Esophagus squamous epithelium (tissue), 5 donors: ENCODE measurements around the gene PGAP3. TPM values are rescaled to one million over a fixed set of nuclear protein-coding genes. Genes with fewer than 3 reads are reported as not detected.

Experiments used
- DNase-seq: peaks from one replicate; lab custom pipeline; 2025; lab: John Stamatoyannopoulos, UW
- H3K27ac ChIP-seq, 4 donors: fragments of 200-600 bp; sonication (generic); one replicate each; pipeline ENCODE4 v1.5.1; 2016 to 2019; ENCODE audit warnings: mild to moderate bottlenecking in 1 of 4
- H3K27me3 ChIP-seq, 4 donors: fragments of 200-600 bp; sonication (generic); 1 replicate in 3 of 4; 2 replicates in 1 of 4; pipeline versions ENCODE4 v1.5.1 to v1.6.0; 2017 to 2021; ENCODE audit warnings: antibody characterized with exemption in 1 of 4
- H3K36me3 ChIP-seq, 3 donors: fragments of 200-600 bp; sonication (generic); one replicate each; pipeline ENCODE4 v1.5.1; 2016 to 2019
- H3K4me1 ChIP-seq, 3 donors: fragments of 200-600 bp; sonication (generic); one replicate each; pipeline ENCODE4 v1.5.1; 2017 to 2019
- H3K4me3 ChIP-seq, 4 donors: fragments of 200-600 bp; sonication (generic); 1 replicate in 3 of 4; 2 replicates in 1 of 4; pipeline ENCODE4 v1.5.1; 2016 to 2019; ENCODE audit warnings: mild to moderate bottlenecking in 2 of 4, moderate library complexity in 1 of 4
- H3K9me3 ChIP-seq, 3 donors: fragments of 200-600 bp; sonication (generic); one replicate each; pipeline ENCODE4 v1.5.1; 2016 to 2019
- POLR2A ChIP-seq, 4 donors: fragments of 450-650 bp; IDR thresholded peaks; one replicate each; pipeline ENCODE4 v1.6.1; 2017; ENCODE audit warnings: antibody characterized with exemption in 4 of 4, mild to moderate bottlenecking in 4 of 4, moderate library complexity in 3 of 4
- WGBS, 2 donors: methylation state at CpG; one replicate each; pipeline ENCODE4 v1.1.5; 2018; 5-methylcytosine and 5-hydroxymethylcytosine counted together
- intact Hi-C: fragments of 100-400 bp; cut with DNase I; formaldehyde crosslinking; loops from one replicate; pipeline ENCODE4 v1.15.0; 2022
- total RNA-seq, 4 donors: library from RNA; depleted of rRNA; stranded (reverse); fragments of >200 nt; gene quantifications; one replicate each; pipeline ENCODE4 v1.1.0, GENCODE V29; 2016
- TF ChIP-seq, protein P1 (sequence below), 6 experiments: fragments of 450-650 bp in 4 of 6; fragments of 200-600 bp in 2 of 6; sonication (generic) in 2 of 6; IDR thresholded peaks; one replicate each; pipeline ENCODE4 v1.5.1; 2016 to 2019; ENCODE audit warnings: antibody characterized with exemption in 6 of 6, mild to moderate bottlenecking in 4 of 6, moderate library complexity in 4 of 6
- donor health status: DM: yes; HTN: yes; CAD: no.

The PGAP3 gene
- total RNA-seq, 4 donors from 2014 or later, result 10.7 to 34.2 (median 19.2) TPM

DNA sequence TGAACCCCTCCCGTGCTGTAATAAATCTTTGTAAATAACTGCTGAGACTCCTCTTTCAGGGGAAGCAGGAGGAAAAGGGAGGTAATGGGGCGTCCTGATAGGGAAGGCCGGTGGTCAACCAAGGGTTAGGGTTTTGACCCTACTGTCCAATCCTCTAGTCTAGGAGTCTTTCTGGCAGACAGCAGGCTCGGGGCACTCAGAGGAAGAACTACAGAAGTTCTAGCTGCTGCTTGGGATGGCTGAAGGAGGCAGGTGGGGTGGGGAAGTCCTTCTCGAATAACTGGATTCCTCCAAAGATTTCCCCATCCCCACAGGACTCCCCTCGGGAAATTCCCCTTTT, 51.3 kb downstream of the PGAP3 start:
- Histone ChIP-seq H3K27ac (peak overlapping the region; percentile 88 to 96 (median 94)), H3K36me3 (peaks cover 0 to 17% (median 0%) of the 10 kb centered on the region in 3 donors), H3K9me3 (no peaks in the 10 kb centered on the region), H3K4me1 (peaks cover 32 to 77% (median 40%) of the 10 kb centered on the region in 3 donors), H3K27me3 (peaks cover 0 to 8% (median 0%) of the 10 kb centered on the region in 4 donors), H3K4me3 (peak overlapping the region; percentile 76 to 93 (median 82))
- TF ChIP-seq, protein P1, sequence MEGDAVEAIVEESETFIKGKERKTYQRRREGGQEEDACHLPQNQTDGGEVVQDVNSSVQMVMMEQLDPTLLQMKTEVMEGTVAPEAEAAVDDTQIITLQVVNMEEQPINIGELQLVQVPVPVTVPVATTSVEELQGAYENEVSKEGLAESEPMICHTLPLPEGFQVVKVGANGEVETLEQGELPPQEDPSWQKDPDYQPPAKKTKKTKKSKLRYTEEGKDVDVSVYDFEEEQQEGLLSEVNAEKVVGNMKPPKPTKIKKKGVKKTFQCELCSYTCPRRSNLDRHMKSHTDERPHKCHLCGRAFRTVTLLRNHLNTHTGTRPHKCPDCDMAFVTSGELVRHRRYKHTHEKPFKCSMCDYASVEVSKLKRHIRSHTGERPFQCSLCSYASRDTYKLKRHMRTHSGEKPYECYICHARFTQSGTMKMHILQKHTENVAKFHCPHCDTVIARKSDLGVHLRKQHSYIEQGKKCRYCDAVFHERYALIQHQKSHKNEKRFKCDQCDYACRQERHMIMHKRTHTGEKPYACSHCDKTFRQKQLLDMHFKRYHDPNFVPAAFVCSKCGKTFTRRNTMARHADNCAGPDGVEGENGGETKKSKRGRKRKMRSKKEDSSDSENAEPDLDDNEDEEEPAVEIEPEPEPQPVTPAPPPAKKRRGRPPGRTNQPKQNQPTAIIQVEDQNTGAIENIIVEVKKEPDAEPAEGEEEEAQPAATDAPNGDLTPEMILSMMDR (IDR thresholded peaks at IDR 0.05), result no peak
- intact Hi-C loops, result no loop called here
- 0 to 30% methylated on average over 2 to 5 of the region's 6 CpGs for WGBS, 2 donors
- DNase-seq, result no peak

DNA sequence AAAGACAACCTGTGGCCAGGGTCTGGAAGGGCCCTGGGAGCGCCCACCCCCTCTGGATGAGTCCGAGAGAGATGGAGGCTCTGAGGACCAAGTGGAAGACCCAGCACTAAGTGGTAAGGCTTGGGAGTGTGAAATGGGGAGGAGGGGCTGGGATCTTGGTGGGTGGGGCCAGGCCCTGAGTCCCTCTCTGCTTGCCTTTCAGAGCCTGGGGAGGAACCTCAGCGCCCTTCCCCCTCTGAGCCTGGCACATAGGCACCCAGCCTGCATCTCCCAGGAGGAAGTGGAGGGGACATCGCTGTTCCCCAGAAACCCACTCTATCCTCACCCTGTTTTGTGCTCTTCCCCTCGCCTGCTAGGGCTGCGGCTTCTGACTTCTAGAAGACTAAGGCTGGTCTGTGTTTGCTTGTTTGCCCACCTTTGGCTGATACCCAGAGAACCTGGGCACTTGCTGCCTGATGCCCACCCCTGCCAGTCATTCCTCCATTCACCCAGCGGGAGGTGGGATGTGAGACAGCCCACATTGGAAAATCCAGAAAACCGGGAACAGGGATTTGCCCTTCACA, 52.2 kb downstream of the PGAP3 start:
- peaks cover 0 to 16% (median 0%) of the 10 kb centered on the region in 4 donors for H3K27me3 ChIP-seq
- peaks cover 0 to 12% (median 0%) of the 10 kb centered on the region in 3 donors for H3K36me3 ChIP-seq
- DNase-seq, result no peak
- 71 to 90% methylated on average over 3 to 6 of the region's 8 CpGs for WGBS, 2 donors
- H3K4me3 ChIP-seq, result no peak overlapping the region
- intact Hi-C loops, result no loop called here
- H3K27ac ChIP-seq, result peak overlapping the region in 1 of 4 donors; percentile 95
- TF ChIP-seq POLR2A (IDR thresholded peaks at IDR 0.05), result no peak
- TF ChIP-seq, protein P1 (IDR thresholded peaks at IDR 0.05), result no peak
- H3K4me1 ChIP-seq, result peaks cover 31 to 75% (median 38%) of the 10 kb centered on the region in 3 donors
- no peaks in the 10 kb centered on the region for H3K9me3 ChIP-seq

DNA sequence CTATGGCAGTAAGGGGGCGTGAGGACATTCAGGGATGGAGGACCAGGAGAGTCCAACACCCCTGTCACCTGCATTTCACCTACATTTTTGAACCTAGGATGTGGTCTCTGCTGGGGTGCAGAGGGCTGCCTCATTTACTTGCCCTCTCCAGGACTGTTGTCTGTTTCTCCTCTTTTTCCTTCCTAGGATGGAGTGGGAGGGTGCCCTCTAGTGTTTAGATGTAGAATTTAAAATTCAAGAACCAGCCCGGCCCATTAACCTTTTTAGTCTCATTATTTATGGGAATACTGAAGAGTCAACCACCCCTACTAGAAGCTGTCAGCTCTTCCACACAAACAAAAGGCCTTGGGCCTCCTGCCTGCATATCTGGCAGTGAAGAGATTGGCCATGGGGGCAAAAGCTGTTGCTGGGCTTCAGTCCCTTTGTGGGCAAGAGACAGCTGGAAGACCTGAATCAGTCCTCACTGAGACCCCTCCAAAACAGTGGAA, 53.4 kb downstream of the PGAP3 start:
- WGBS, 2 donors, result 11 to 56% methylated on average over 1 to 2 of the region's 2 CpGs
- H3K9me3 ChIP-seq, result no peaks in the 10 kb centered on the region
- intact Hi-C loops, result no loop called here
- DNase-seq, result no peak
- H3K36me3 ChIP-seq, result no peaks in the 10 kb centered on the region
- peaks cover 19 to 63% (median 25%) of the 10 kb centered on the region in 3 donors for H3K4me1 ChIP-seq
- H3K4me3 ChIP-seq, result no peak overlapping the region
- H3K27ac ChIP-seq, result no peak overlapping the region
- peaks cover 0 to 23% (median 0%) of the 10 kb centered on the region in 4 donors for H3K27me3 ChIP-seq
- no peak for TF ChIP-seq POLR2A (IDR thresholded peaks at IDR 0.05)
- TF ChIP-seq, protein P1 (IDR thresholded peaks at IDR 0.05), result peak; percentile 51 to 75 (median 68)

DNA sequence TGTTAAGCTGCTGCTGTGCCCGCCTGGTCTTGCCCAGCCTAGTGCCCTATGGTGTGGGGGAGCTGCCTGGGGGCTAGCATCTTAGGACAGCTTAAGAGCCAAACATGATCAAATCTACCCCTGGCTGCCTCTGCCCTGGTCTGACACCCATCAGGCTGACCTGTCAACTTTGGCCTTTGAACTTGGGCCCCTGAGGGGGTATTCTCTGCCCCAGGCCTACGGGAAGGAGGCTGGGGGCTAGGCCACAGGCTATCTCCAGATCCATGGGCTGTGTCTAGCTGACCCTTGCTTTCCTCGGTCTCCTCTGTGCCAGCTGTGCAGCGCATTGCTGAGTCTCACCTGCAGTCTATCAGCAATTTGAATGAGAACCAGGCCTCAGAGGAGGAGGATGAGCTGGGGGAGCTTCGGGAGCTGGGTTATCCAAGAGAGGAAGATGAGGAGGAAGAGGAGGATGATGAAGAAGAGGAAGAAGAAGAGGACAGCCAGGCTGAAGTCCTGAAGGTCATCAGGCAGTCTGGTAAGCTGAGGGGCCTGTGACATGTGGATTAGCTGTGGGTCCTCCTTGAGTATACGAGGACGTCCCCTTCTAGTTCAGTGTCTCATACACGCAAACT, 54.2 kb downstream of the PGAP3 start:
- intact Hi-C loops, result no loop called here
- DNase-seq, result no peak
- Histone ChIP-seq H3K36me3 (no peaks in the 10 kb centered on the region), H3K27me3 (peaks cover 0 to 31% (median 0%) of the 10 kb centered on the region in 4 donors), H3K4me3 (no peak overlapping the region), H3K27ac (no peak overlapping the region), H3K4me1 (peaks cover 17 to 63% (median 18%) of the 10 kb centered on the region in 3 donors), H3K9me3 (no peaks in the 10 kb centered on the region)
- WGBS, 2 donors, result 53 to 57% methylated on average over 4 to 8 of the region's 8 CpGs
- TF ChIP-seq POLR2A (IDR thresholded peaks at IDR 0.05), result no peak
- TF ChIP-seq, protein P1 (IDR thresholded peaks at IDR 0.05), result no peak
